Stomach (tissue), 9 donors: ENCODE measurements around the gene MFSD6L. TPM values are rescaled to one million over a fixed set of nuclear protein-coding genes. Genes with fewer than 3 reads are reported as not detected.
A peak's percentile ranks its signal among the peaks of the same experiment; 100 is the strongest.

Experiments
- DNase-seq, 2 donors: peaks; one replicate each; pipeline versions ENCODE4 v3.0.0 to v3.0.0-alpha.2; 2013 to 2019
- H3K27ac ChIP-seq, 5 donors: fragments of 200-600 bp in 4 of 5; sonication (generic) in 4 of 5; one replicate each; pipeline ENCODE4 v1.5.1; 2013 to 2019; ENCODE audit warnings: mild to moderate bottlenecking in 1 of 5, moderate library complexity in 1 of 5
- H3K27me3 ChIP-seq, 3 donors: fragments of 200-600 bp; sonication (generic); one replicate each; pipeline ENCODE4 v1.5.1; 2017 to 2019; ENCODE audit warnings: mixed run types in 1 of 3
- H3K36me3 ChIP-seq, 4 donors: fragments of 200-600 bp; sonication (generic); 1 replicate in 3 of 4; 2 replicates in 1 of 4; pipeline ENCODE4 v1.5.1; 2016 to 2019
- H3K4me1 ChIP-seq, 4 donors: fragments of 200-600 bp; sonication (generic); one replicate each; pipeline ENCODE4 v1.5.1; 2016 to 2019
- H3K4me3 ChIP-seq, 4 donors: fragments of 200-600 bp; sonication (generic) in 3 of 4; one replicate each; pipeline ENCODE4 v1.5.1; 2016 to 2019; ENCODE audit warnings: mild to moderate bottlenecking in 1 of 4
- H3K9me3 ChIP-seq, 4 donors: fragments of 200-600 bp; sonication (generic); one replicate each; pipeline ENCODE4 v1.5.1; 2016 to 2019
- EP300 ChIP-seq: sonication (generic); formaldehyde crosslinking; IDR thresholded peaks from one replicate; pipeline ENCODE4 v1.6.1; 2017; ENCODE audit warnings: antibody characterized with exemption
- POLR2A ChIP-seq, 4 donors: fragments of 450-650 bp; IDR thresholded peaks; one replicate each; pipeline ENCODE4 v1.6.1; 2016; ENCODE audit warnings: antibody characterized with exemption in 4 of 4, control low read depth in 2 of 4, mild to moderate bottlenecking in 1 of 4, moderate library complexity in 1 of 4
- POLR2AphosphoS5 ChIP-seq, 3 donors: sonication (generic); formaldehyde crosslinking; IDR thresholded peaks; one replicate each; pipeline ENCODE4 v1.6.1; 2016; ENCODE audit warnings: antibody characterized with exemption in 3 of 3
- WGBS, 5 donors: extraction: QIAGEN DNeasy Blood & Tissue Kit in 3 of 5; methylation state at CpG; one replicate each; pipeline versions ENCODE4 v1.1.5 to v1.1.7; 2013 to 2018; 5-methylcytosine and 5-hydroxymethylcytosine counted together
- intact Hi-C: fragments of 100-400 bp; cut with DNase I; formaldehyde crosslinking; loops from one replicate; pipeline ENCODE4 v1.15.1; 2023; ENCODE audit warnings: low total_unique reads
- polyA plus RNA-seq, 3 donors: library from polyadenylated mRNA; stranded (reverse); fragments of 200-250 nt; gene quantifications; one replicate each; pipeline ENCODE4 v1.2.3, GENCODE V29; 2013
- total RNA-seq, 5 donors: library from RNA; depleted of rRNA; stranded (reverse); fragments of >200 nt; gene quantifications; one replicate each; pipeline versions ENCODE4 v1.1.0 to v1.2.3, GENCODE V29; 2014 to 2016
- TF ChIP-seq, protein P1 (sequence below), 7 experiments: fragments of 450-650 bp in 4 of 7; fragments of 200-600 bp in 3 of 7; sonication (generic) in 3 of 7; IDR thresholded peaks; one replicate each; pipeline ENCODE4 v1.5.1; 2016 to 2019; ENCODE audit warnings: antibody characterized with exemption in 7 of 7, control low read depth in 2 of 7, mild to moderate bottlenecking in 1 of 7
- donor health status: healthy with polysubstance abuse.
- donor health status: Bipolar disorder and iron deficiency.
- donor health status: healthy.

Gene MFSD6L
- total and polyA plus RNA-seq, 8 donors: 0.76 to 22.6 (median 4.5) TPM; not detected in 2

- H3K36me3 ChIP-seq: no peaks in the 10 kb centered on the region
- no peak for DNase-seq
- H3K9me3 ChIP-seq: no peaks in the 10 kb centered on the region
- 63 to 82% (median 65%) methylated on average over 10 to 23 of the region's 23 CpGs for WGBS, 5 donors
- intact Hi-C loops: no loop called here
- H3K4me3 ChIP-seq: peak overlapping the region; percentile 36 to 55 (median 49)
- peak overlapping the region; percentile 64 to 81 (median 80) for H3K27ac ChIP-seq
- H3K27me3 ChIP-seq: peaks cover 0 to 18% (median 7%) of the 10 kb centered on the region in 3 donors
- peaks cover 0 to 16% (median 9%) of the 10 kb centered on the region in 4 donors for H3K4me1 ChIP-seq
- TF ChIP-seq POLR2AphosphoS5 (IDR thresholded peaks at IDR 0.05) (no peak), EP300 (no peak), POLR2A (IDR thresholded peaks at IDR 0.05) (no peak)
- TF ChIP-seq, protein P1, sequence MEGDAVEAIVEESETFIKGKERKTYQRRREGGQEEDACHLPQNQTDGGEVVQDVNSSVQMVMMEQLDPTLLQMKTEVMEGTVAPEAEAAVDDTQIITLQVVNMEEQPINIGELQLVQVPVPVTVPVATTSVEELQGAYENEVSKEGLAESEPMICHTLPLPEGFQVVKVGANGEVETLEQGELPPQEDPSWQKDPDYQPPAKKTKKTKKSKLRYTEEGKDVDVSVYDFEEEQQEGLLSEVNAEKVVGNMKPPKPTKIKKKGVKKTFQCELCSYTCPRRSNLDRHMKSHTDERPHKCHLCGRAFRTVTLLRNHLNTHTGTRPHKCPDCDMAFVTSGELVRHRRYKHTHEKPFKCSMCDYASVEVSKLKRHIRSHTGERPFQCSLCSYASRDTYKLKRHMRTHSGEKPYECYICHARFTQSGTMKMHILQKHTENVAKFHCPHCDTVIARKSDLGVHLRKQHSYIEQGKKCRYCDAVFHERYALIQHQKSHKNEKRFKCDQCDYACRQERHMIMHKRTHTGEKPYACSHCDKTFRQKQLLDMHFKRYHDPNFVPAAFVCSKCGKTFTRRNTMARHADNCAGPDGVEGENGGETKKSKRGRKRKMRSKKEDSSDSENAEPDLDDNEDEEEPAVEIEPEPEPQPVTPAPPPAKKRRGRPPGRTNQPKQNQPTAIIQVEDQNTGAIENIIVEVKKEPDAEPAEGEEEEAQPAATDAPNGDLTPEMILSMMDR (IDR thresholded peaks at IDR 0.05): no peak
Measured at GRCh38 chr17:8798176-8798845, 854 bp downstream of the MFSD6L start.

DNA sequence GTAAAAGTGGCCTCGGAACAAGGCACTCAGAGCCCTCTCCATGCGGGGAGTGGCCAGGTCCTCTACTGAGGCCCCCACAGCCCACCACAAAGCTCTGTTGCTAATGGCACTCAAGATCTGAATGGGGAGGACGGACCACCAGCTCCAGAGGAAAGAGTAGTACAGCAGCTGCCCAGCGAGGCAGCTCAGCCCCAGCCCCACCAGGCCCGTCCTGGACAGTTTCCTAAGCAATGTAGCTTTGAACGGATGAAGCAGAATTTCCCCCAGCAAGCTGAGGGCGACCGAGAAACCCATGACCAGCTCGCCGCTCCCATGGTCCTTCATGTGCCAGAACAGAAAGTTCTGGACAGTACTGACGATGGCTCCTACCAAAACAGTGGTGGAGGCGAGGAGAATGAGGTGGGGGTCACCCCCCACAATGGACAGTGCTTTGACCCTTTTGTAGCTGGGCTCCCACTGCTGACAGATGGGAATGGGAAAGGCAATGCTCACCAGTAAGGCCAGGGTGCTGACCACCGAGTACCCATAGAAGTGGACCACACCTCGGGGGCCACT is 1.5 kb downstream of the MFSD6L start:
- Histone ChIP-seq H3K9me3 (no peaks in the 10 kb centered on the region), H3K36me3 (no peaks in the 10 kb centered on the region), H3K4me1 (peaks cover 0 to 16% (median 9%) of the 10 kb centered on the region in 4 donors), H3K4me3 (no peak overlapping the region), H3K27ac (no peak overlapping the region), H3K27me3 (peaks cover 0 to 15% (median 7%) of the 10 kb centered on the region in 3 donors)
- TF ChIP-seq EP300 (no peak), POLR2AphosphoS5 (IDR thresholded peaks at IDR 0.05) (no peak), POLR2A (IDR thresholded peaks at IDR 0.05) (no peak)
- TF ChIP-seq, protein P1 (IDR thresholded peaks at IDR 0.05): no peak
- WGBS, 5 donors: 83 to 93% (median 87%) methylated on average over 11 to 14 of the region's 14 CpGs
- no peak for DNase-seq
- intact Hi-C loops: no loop called here

DNA sequence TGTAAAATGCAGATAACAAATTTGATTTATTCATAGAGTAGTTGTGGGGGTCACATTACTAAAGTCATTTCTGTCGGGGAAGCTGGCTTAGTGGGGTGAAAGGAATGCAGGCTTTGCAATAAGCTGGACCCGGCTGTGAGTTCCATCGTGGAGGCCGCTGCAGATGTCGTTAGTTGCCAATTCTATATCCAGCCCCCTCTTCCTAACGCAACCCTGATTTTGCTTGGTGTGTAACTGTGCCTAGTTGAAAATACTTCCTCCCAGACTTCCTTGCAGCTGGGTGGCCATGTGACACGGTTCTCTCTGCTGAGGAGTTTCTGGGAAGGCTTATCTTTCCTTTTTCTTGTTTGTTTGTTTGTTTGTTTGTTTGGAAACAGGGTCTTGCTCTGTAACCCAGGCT is 4.5 kb downstream of the MFSD6L start:
- H3K36me3 ChIP-seq: no peaks in the 10 kb centered on the region
- WGBS, 5 donors: 50 to 75% (median 70%) methylated on average over 7 of the region's 7 CpGs
- intact Hi-C loops: no loop called here
- no peak overlapping the region for H3K4me3 ChIP-seq
- TF ChIP-seq POLR2A (IDR thresholded peaks at IDR 0.05) (no peak), POLR2AphosphoS5 (IDR thresholded peaks at IDR 0.05) (no peak), EP300 (no peak)
- TF ChIP-seq, protein P1 (IDR thresholded peaks at IDR 0.05): no peak
- H3K9me3 ChIP-seq: peaks cover 0 to 12% (median 9%) of the 10 kb centered on the region in 4 donors
- no peak for DNase-seq
- H3K27ac ChIP-seq: peak overlapping the region in 2 of 5 donors; percentile 4 to 12
- peaks cover 0 to 16% (median 13%) of the 10 kb centered on the region in 4 donors for H3K4me1 ChIP-seq
- peaks cover 0 to 13% (median 7%) of the 10 kb centered on the region in 3 donors for H3K27me3 ChIP-seq

DNA sequence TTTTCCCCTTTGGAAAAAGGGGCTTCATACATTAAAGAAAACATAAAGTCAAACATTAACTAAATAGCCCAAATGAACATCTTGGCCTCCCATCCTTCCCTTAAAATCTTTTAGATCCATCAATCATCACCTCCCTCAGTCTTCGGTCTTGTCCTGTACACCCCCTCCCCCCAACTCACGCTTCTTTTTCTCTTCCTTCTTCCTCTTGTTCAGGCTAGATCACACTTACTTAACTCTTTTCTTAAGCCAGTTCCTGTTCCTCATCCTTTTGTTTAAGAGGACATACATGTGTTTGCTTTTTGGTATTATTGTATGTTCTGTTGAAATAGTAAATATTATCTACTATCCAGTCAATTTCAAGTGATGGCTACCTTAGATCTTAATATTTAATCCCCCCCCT is 5.5 kb downstream of the MFSD6L start:
- Histone ChIP-seq H3K9me3 (peaks cover 0 to 12% (median 9%) of the 10 kb centered on the region in 4 donors), H3K27me3 (peaks cover 0 to 3% (median 0%) of the 10 kb centered on the region in 3 donors), H3K27ac (peak overlapping the region in 1 of 5 donors; percentile 4), H3K36me3 (no peaks in the 10 kb centered on the region), H3K4me1 (peaks cover 0 to 23% (median 11%) of the 10 kb centered on the region in 4 donors), H3K4me3 (no peak overlapping the region)
- no peak for DNase-seq
- TF ChIP-seq POLR2A (IDR thresholded peaks at IDR 0.05) (no peak), POLR2AphosphoS5 (IDR thresholded peaks at IDR 0.05) (no peak), EP300 (no peak)
- TF ChIP-seq, protein P1 (IDR thresholded peaks at IDR 0.05): no peak
- intact Hi-C loops: no loop called here
- WGBS, 5 donors: 50 to 71% (median 60%) methylated on average over 2 of the region's 2 CpGs
